CD1c-positive myeloid dendritic cell (primary cell): Measurements from ENCODE around the gene DCTPP1.
A peak's percentile ranks its signal among the peaks of the same experiment; 100 is the strongest.
"Not testable (repeated sequence)": the region's sequence is repeated elsewhere in the genome, so short reads cannot be mapped to it uniquely, and the experiment has no call there.

Experiments used
- DNase-seq: peaks from one replicate; pipeline ENCODE4 v3.0.0-alpha.2; 2016; ENCODE audit errors: extremely low spot score

DCTPP1 gene

DNA sequence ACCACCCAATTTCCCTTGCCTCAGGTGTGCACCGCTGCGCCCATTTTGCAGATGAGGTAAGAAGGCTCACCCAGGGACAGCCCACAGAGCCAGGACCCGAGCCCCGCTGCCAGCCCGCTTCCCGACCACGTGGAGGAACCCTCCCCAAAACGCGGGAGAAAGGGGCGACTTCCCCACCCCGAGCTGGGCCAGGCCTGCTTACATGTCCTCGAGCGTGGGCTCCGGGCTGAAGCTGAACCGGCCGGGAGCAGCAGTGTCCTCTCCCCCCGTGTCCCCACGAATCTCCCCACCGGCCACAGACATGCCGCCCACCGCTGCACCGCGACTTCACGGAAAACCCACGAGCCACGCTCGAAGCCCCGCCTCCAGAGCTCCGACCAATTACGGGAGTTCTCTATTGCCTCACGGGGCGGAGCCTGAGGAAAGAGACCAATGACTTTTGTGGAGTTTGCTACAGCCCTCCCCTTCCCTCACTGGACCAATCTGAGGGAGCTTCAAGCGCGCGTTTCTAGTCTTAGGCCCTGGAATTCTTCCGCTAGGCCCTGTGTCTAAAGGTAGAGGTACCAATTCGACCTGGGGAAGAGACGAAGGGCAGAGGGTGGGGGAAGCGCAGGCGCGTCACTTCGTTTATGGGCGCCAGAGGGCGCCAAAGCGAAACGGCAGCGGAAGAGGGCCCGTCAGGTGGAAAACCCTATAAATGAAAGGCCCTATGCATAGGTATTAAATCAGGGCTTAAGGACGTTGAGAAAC, at the start of gene DCTPP1:
Gene DCTPP1, minus strand, starts transcription at position 353 of the 750 bp plus-strand sequence. Its CDS starts 50 bp downstream, at position 303.
- peak; percentile 99 for DNase-seq

DNA sequence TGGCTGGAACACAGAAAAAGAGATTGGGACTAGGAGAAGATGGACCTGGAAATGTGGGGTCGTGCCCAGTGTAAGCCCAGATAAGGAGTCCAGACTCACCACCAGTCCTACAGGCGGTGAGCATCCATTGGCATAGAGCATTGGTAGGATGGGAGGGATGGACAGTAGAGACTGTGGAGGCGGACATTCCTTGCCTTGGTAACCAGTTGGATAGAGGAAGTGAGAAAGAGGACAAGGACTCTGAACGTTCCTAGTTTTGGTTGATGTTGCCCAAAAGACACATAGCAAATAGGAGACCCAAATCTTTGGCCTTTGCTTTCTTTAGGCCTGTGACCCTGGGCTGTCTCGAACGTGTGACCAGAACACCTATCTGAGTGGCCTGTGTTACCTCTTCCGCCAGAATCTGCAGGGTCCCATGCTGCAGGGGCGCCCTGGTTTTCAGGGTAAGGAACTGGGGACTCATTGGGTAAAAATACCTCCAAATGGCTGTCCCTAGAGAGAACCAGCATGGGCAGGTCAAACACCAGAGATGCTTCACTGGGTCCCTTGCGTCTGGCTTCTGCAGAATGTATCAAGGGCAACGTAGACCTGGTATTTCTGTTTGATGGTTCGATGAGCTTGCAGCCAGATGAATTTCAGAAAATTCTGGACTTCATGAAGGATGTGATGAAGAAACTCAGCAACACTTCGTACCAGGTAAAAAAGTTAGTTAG, 49.1 kb upstream of the DCTPP1 start:
- peak; percentile 68 for DNase-seq

DNA sequence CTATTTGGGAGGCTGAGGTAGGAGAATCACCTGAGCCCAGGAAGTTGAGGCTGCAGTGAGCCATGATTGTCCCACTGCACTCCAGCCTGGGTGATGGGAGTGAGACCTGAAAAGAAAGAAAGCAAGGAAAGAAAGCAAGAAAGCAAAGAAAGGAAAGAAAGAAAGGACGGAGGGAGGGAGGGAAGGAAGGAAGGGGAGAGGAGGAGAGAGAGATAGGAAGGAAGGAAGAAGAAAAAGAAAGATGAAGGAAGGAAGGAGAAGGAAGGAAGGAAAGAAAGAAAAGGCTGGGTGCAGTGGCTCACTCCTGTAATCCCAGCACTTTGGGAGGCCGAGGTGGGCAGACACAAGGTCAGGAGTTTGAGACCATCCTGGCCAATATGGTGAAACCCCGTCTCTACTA, 47.9 kb upstream of the DCTPP1 start:
- not testable (repeated sequence) for DNase-seq

DNA sequence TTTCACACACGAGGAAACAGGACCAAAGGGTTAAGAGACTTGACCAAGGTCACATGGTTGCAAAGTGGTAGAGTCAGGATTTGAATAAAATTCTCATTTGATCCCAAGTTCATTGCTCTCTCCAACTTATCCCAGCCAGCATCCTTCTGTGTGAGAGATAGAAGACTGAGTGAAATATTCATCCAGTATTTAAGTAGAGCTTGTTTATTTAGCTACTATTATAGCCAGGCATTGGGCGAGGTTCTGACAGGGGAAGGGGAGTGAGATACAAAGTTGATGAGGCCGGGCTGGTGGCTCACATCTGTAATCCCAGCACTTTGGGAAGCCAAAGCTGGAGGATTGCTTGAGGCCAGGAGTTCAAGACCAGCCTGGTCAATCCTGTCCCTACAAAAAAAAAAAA, 47.2 kb upstream of the DCTPP1 start:
- no peak for DNase-seq

DNA sequence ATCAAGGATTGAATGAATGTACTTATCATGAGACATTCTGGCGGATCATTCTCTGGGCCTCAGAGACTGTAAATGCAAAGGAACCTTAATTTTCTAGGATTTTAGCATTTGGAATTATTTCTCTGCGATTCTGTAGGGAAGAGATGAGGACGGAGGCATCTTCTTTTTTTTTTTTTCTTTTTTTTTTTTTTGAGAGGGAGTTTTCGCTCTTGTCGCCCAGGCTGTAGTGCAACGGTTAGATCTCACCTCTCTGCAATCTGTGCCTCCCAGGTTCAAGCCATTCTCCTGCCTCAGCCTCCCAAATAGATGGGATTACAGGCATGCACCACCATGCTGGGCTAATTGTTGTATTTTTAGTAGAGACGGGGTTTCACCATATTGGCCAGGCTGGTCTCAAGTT, 44.9 kb upstream of the DCTPP1 start:
- no peak for DNase-seq

DNA sequence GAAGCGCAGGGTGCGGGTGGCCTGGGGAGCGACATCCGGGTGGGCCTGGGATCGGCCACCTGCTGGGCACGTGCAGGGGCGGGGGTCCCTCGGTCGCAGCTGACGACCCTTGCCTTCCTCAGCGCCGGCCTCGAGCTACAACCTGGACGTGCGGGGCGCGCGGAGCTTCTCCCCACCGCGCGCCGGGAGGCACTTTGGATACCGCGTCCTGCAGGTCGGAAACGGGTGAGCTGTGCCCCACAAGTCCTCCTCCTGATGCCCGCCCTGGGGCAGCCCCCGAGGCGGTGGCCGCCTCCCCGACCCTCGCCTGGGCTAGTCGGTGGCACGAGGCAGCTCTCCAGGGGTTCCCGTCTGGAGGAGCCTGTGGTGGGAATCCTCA, 44.2 kb upstream of the DCTPP1 start:
- no peak for DNase-seq

DNA sequence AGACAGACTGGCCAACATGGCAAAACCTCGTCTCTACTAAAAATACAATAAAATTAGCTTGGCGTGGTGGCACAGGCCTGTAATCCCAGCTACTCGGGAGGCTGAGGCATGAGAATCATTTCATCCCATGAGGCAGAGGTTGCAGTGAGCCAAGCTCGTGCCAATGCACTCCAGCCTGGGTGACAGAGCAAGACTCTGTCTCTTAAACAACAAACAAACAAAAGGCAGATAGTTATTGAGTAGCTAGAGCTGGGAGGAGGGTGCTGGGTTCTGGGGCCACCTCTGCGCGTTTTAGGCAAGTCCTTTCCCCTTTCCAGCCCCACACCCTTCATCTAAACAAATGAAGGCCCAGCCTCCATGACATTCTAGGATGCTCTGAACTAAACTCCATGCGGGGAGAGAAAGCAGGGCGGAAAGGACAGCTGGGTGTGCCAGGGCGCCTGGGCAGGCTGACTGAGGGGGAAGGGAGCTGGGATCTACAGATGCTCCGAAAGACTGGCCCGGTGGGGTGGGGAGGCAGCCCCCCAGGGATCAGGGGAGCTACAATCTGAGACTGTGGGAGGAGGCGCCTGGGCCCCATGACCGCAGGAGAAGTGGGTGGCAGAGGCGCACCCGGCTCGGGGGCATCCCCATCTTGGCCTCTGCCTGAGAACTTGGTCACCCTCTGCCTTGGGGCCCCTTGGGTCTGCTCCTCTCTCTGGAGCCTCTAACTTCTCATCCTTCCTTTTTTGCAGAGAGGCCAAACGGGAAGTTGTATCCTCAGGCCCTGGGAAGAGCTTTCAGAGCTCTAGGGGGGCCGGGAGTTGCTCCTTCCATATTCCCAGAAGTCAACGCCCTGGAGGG, 43.6 kb upstream of the DCTPP1 start:
- peak; percentile 60 for DNase-seq

DNA sequence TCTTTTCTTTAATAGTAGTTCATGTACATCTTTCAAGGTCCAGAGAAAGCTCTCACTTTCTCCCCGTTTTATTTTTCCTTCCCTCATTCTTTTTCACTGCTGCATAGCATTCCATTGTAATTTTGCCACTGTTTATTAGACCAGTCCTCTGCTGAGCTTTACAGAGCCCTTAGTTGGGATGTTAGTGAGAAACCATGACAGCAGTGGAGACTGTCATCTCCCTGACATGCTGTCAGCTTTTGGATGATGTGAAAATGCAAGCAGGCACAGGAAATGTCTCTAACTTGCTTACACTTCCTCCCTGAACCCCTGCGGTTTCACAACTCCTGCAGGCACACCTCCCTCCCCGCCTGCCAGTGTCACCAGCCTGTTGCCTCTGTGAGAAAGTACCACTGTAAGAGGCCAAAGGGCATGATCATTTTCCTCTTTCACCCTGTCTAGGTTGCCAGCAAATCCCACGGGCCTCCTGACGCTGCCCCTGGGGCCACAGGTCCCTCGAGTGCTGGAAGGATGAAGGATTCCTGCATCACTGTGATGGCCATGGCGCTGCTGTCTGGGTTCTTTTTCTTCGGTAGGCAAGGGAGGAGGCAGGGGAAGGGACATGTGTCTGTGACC, 42.6 kb upstream of the DCTPP1 start, which contains the start of gene ITGAL:
Gene ITGAL, plus strand, starts transcription at position 415 of the 615 bp plus-strand sequence. Its CDS starts 96 bp downstream, at position 511.
- peak; percentile 90 for DNase-seq

DNA sequence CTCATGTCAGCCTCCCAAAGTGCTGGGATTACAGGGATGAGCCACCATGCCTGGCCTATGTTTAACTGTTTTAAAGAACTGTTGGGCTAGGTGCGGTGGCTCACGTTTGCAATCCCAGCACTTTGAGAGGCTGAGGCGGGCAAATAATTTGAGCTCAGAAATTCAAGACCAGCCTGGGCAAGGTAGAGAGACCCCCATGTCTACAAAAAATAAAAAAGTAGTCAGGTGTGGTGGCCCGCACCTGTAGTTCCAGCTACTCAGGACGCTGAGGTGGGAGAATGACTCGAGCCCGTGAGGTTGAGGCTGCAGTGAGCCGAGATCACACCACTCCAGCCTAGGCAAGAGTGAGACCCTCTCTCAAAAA, 40.8 kb upstream of the DCTPP1 start:
- DNase-seq, result no peak

DNA sequence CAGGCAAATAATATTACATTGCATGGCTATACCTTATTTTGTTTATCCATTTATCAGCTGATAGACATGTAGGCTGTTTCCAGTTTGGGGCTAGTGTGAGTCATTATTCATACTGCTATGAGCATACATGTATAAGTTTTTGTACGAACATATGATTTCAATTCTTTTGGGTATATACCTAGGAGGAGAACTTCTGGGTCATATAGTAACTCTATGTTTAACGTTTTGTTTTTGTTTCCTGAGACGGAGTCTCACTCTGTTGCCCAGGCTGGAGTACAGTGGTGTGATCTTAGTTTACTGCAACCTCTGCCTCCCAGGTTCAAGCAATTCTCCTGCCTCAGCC, 40.3 kb upstream of the DCTPP1 start:
- DNase-seq, result no peak

DNA sequence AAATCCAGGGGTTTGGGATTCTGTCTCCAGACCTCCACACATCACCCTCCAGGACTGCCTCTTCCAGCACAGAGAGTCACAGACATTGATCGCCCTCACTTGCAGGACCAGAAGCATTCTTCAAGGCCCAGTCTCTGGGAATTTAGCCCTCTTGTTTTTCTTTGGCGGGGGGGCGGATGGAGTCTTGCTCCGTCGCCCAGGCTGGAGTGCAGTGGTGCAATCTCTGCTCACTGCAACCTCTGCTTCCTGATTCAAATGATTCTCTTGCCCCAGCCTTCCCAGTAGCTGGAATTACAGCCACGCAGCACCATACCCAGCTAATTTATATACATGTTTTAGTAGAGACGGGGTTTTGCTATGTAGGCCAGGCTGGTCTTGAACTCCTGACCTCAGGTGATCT, 34.2 kb upstream of the DCTPP1 start:
- DNase-seq, result no peak

DNA sequence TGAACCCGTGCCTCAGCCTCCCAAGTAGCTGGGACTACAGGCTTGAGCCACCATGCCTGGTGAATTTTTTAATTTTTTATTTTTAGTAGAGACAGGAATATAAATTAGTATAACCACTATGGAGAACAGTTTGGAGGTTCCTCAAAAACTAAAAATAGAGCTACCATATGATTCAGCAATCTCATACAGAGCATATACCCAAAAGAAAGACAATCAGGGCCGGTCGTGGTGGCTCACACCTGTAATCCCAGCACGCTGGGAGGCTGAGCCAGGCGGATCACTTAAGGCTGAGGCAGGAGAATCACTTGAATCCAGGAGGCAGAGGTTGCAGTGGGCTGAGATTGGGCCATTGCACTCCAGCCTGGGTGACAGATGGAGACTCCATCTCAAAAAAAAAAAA, 31.6 kb upstream of the DCTPP1 start:
- peak; percentile 24 for DNase-seq

DNA sequence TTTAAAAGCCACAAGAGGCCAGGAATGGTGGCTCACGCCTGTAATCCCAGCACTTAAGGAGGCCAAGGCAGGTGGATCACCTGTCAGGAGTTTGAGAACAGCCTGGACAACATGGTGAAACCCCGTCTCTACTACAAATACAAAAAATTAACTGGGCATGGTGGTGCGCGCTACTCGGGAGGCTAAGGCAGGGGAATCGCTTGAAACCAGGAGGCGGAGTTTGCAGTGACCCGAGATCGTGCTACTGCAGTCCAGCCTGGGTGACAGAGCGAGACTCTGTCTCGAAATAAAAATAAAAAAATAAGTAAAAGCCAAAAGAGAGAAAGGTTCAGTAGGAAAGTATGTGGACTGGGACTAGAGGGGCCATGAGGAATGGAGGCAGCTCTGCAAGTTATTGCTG, 29.6 kb upstream of the DCTPP1 start:
- DNase-seq, result no peak

DNA sequence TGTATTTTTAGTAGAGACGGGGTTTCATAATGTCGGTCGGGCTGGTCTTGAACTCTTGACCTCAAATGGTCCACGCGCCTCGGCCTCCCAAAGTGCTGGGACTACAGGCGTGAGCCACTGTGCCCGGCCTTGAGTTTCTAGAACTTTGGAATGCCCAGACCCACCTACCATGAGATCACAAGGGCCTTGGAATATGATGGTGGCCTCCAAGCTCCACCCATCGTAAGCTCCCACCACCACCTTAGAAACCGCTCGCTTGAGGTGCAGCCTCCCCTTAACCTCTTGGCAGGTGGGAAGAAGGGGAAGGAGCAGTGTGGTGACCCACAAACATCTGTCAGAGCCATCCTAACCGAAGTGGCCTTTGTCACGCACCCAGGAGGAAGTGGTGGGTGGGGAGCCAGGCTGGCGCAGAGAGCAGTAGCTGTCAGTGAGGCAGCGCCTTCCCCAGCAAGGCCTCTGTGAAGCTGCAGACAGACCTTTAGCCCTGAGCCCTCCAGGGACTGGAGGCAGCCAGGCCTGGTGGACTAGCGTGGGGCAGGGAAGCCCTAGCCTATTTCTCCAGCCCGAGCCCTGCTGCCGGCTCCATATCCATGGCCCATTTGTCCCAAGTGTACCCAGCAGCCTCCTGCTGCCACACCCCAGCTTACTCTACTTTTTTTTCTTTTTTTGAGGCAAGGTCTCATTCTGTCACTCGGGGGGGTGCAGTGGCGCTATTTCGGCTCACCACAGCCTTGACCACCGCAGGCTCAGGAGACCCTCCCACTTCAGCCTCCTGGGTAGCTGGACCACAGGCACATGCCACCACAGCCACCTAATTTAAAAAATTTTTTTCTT, 28.9 kb upstream of the DCTPP1 start:
- peak; percentile 93 for DNase-seq

DNA sequence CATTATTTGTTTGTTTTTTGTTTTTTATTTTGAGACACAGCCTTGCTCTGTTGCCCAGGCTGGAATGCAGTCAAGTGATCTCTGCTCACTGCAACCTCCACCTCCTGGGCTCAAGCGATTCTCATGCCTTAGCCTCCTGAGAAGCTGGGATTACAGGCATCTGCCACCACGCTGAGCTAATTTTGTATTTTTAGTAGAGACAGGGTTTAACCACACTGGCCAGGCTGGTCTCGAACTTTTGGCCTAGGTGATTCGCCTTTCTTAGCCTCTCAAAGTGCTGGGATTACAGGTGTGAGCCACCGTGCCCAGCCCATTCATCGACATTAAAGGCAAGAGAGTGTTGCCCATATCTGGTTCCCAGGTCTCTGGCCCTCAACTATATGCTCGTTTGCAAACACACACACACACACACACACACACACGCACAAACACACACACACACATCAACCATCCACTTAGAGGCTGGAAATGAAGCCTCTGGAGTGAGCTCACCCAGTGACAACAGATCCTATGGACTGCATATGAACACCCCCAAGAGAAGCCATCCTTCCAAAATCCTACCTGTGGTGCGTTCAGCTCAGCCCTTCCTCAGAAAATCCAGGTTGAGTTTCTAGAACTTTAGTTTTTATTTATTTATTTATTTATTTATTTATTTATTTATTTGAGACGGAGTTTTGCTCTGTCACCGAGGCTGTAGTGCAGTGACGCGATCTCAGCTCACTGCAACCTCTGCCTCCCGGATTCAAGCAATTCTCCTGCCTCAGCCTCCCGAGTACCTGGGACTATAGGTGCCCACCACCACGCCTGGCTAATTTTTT, 28.1 kb upstream of the DCTPP1 start:
- DNase-seq, result no peak

DNA sequence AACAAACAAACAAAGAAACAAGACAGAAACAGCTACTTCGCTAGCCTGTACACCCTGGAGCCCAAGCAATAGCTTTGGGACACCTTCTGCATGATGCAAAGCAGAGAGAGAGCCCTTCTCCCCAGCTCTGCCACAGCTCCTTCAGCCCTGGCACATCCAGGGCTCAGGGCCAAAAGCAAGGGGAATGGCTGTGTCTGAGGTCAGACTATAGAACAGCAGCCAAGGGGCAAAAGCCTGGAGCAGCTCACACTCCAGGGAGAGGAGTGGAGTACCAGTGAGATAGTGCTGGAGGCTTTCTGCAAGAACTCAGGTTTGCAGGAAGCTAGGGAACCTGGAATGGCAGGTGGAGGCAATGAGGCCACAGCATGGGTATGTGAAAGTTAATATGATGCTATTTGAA, 27.4 kb upstream of the DCTPP1 start:
- DNase-seq, result no peak

DNA sequence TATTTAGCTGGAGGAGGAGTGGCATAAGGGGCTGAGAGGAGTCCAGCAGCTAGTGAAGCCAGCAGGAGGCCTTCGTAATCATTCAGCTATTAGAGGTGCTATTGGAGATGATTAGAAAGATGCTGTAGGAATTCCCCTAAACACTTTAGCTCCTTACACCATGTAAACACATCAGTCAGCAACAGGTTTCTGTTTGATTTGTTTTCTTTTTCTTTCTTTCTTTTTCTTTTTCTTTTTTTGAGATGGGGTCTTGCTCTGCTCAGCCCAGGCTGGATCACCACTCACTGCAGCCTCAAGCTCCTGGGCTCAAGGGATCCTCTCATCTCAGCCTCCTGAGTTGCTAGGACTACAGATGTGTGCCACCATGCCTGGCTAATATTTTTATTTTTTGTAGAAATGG, 26.5 kb upstream of the DCTPP1 start:
- DNase-seq, result no peak

DNA sequence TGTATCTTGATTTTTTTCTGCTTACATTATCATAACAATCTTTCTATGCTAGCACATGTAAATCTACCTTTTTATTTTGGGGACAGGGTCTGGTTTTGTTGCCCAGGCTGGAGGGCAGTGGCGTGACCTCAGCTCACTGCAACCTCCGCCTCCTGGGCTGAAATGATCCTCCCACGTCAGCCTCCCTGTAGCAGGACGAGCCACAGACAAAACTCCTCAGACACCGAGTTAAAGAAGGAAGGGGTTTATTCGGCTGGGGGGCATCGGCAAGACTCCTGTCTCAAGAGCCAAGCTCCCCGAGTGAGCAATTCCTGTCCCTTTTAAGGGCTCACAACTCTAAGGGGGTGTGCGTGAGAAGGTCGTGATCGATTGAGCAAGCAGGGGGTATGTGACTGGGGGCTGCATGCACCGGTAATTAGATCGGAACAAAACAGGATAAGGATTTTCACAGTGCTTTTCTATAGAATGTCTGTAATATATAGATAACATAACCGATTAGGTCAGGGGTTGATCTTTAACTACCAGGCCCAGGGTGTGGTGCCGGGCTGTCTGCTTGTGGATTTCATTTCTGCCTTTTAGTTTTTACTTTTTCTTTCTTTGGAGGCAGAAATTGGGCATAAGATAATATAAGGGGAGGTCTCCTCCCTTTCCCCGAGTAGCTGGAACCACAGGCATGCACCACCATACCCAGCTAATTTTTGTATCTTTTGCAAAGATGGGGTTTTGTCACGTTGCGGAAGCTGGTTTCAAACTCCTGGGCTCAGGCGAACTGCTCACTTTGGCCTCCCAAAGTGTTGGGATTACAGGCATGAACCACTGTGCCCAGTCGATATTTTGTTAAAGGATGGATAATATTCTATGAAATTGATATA, 23.1 kb upstream of the DCTPP1 start:
- not testable (repeated sequence) for DNase-seq

DNA sequence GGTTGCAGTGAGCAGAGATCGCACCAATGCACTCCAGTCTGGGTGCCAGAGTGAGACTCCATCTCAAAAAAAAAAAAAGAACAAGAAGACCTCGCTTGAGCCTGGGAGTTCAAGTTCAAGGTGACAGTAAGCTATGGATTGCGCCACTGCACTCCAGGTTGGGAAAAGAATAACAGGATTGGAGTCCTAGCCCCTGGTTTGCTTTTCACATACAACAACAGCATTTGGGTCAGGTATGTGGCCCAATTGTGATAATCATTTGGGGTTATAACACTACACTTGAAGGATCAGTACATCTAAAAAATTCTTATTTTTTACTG, 19.2 kb upstream of the DCTPP1 start:
- DNase-seq, result no peak
